SH-SY5Y (cell line): Measurements from ENCODE around the gene WRNIP1.

Source experiments
- GATA2 ChIP-seq: IDR thresholded peaks from 2 replicates; pipeline ENCODE4 v1.6.1; 2011; ENCODE audit warnings: mild to moderate bottlenecking, low read depth, low read length
- GATA3 ChIP-seq: IDR thresholded peaks from 2 replicates; pipeline ENCODE4 v1.6.1; 2011; ENCODE audit warnings: low read depth, mild to moderate bottlenecking, low read length, moderate library complexity

The WRNIP1 gene

DNA sequence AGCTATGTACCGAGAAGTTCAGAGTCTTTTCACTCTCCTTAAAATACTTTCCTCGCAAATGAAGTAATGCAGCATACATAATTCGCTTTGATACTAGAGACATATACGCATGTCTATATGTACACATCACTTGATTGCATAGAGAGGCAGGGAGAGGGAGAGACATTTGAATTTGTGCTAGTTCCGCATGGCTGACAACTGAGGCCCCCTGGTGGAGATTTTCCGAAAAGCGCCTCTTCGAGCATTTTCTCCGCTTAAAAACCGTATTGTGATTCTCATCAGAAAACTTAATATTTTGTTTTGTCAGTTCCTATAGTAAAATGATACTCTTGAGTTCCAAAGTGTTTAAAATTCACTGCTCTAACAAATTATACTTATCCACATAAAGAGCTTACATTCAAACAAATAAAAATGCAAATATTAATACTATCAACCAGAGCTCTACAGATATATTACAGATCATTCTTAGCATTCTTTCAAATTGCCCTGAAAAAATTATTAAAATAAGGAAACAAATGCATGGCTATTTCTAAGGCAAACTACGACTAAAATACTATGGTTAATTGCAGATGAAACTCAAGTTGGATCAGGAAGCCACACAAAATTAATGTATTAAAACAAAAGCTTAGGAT, 15.1 kb upstream of the WRNIP1 start:
- TF ChIP-seq GATA2 (no peak), GATA3 (no peak)

DNA sequence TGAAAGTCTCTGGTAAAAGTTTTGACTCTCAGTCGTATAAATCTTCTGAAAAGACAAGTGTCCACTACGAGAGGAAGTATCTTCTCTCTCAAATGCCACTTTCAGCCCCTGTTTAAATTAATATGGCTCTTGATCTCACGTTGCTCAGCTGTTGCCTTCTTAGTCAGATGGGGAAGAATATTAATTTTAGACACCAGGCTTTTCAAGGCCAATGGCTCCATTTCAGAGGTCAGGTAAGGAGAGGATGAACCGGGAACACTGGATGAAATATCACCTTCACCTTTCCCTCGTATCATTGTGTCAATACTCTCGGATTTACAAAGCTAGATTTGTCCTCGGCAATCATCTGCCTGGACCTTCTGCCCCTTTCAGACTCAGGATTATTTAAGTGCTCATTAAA, 14.4 kb upstream of the WRNIP1 start, which contains the start of gene MYLK4:
TSS of gene MYLK4 (minus strand) at position 91 of the 400 bp plus-strand sequence. CDS start 1,628 bp downstream, outside the sequence.
- TF ChIP-seq GATA2 (no peak), GATA3 (no peak)

DNA sequence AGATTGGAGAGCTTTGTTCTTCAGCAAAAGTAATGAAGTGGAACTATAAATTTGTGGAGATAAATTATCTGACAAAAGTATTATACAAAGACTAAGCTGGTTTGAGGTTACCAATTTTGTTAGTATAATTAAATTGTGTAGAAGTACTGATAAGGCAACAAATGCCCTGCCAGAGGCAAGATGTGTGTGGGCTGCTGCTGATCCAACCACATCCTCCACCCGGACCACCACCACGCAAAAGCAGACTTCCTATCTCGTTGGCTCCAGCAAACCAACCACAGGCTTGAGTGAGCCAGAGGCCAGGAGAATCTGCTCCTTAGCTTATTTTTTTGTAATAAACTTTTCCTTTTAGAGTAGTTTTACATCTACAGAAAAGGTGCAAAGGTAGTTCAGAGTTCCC, 13.3 kb upstream of the WRNIP1 start:
- TF ChIP-seq GATA3 = no peak
- peak; percentile 51; the same call in 1 of the 2 replicates for TF ChIP-seq GATA2

DNA sequence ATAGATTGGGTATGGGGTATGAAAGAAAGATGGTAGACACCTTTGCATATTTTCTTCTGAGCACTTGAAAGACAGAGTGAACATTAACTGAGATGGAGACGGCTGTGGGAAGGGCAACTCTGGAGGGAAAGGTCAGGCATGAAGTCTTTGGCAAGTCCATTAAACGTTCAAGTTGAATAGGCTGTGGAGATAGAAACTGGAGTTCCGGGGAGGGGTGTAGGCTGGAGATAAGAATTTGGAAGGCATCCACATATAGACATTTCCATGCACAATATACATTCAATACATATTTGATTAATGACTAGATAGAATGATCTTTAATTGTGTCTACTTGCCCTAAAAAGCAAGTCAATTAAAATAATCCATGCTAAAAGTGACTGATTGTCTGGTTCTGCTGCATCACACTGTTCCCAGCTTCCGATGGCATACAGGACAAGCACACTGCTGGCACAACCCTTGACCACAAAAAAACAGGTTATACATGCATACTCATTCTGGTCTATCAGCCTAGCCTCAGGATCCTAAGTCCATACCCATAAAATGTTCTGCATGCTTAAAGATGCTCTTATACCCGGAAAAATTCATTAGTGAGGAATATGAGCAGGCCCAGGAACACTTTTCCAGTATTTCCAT, 12.6 kb upstream of the WRNIP1 start:
- TF ChIP-seq GATA2 (no peak), GATA3 (no peak)

DNA sequence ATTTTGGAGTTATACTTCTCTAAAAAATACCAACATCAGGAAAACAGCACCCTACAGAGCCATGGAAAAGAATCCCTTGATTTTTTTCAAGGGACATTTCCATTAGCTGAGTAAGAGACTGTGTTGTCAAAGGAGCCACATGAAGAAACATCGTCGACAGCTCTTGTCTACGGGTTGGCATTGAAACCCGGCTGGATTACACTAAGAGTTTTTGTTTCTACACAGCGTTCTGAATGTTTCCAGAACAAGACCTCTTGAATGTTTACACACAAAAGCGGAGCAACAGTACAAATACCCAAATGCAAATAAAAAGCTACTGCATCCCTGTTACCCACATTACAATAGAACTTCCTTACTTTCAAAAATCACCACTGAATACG, 12.1 kb upstream of the WRNIP1 start:
- no peak for TF ChIP-seq GATA2
- no peak for TF ChIP-seq GATA3

DNA sequence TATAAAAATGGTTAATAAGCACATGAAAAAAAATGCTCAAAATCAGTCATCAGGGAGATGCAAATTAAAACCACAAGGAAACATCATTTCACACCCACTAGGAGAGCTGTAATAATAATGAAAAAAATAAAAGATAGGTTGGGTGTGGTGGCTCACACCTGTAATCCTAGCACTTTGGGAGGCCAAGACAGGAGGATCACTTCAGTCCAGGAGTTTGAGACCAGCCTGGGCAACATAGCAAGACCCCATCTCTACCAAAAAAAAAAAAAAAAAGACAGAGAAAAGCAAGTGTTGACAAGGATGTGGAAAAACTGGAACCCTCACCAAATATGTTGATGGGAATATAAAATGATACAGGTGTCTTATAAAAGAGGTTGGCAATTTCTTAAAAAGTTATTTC, 11.4 kb upstream of the WRNIP1 start:
- TF ChIP-seq GATA3 (no peak), GATA2 (no peak)

DNA sequence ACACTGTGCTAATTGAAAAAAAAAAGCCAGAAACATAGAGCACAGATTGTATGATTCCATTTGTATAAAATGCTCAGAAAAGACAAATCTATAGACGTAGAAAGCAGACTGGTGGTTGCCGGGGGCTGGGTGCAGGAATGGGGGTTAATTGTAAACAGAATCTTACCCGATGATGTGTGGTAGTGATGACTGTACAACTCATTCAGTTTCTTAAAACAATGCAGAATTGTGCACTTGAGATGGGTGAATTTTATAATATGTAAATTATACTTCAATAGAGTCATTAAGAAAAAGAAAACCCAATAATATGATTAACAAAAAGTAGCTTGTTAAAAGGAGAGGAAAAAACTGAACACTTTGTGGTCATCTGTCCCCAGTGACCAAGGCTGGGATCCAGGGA, 10.8 kb upstream of the WRNIP1 start:
- TF ChIP-seq GATA2 (no peak), GATA3 (no peak)

DNA sequence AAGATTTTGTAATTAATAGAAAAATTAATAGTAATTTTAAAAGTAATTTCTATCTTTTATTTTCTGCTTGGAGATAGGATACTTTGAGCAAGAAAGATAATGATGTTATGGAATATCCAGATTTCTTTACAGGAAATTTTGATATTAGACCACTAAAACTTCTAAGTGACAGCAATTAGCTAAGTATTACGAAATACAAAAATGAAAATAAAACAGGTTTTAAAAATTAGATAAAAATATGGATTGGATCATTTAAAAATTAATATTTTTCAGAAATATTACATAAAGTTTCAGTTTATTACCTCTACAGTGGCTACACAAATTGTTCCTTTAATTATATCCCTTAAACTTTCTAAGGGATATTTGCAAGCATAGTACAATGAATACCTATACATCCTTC, 10.3 kb upstream of the WRNIP1 start:
- TF ChIP-seq GATA3 (no peak), GATA2 (no peak)

DNA sequence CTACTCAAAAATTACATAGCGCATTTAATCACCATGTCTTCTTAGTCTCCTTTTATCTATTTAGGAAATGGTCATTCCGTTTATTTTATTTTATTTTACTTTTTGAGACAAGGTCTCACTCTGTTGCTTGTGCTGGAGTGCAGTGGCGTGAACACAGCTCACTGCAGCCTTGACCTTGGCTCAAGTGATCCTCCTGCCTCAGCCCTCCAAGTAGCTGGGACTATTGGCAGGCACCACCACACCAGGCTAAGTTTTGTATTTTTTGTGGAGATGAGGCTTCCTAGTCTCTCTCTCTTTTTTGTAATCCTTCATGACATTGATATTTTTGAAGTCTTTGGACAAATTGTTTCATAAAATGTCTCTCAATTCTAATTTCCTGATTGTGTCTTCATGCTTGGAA, 9.7 kb upstream of the WRNIP1 start:
- TF ChIP-seq GATA2 (no peak), GATA3 (no peak)

DNA sequence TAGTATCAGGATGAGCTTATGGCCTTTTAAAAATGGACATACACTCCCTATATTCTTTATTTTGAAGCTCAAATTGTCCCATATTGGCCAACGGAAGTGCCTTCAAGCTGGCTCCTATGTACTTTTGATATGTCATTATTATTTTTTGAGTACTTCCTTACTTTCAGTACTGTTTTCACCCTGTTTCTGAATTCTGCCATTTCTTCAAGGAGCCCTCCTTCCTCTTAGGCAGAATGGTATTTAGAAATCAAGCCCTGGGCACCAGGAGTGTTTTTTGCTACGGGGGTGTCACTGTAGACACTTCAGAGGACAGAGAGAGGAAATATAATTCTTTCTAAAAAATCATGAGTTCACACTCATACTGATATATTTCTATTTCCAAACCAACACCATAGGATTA, 9.0 kb upstream of the WRNIP1 start:
- TF ChIP-seq GATA2 = no peak
- TF ChIP-seq GATA3 = no peak

DNA sequence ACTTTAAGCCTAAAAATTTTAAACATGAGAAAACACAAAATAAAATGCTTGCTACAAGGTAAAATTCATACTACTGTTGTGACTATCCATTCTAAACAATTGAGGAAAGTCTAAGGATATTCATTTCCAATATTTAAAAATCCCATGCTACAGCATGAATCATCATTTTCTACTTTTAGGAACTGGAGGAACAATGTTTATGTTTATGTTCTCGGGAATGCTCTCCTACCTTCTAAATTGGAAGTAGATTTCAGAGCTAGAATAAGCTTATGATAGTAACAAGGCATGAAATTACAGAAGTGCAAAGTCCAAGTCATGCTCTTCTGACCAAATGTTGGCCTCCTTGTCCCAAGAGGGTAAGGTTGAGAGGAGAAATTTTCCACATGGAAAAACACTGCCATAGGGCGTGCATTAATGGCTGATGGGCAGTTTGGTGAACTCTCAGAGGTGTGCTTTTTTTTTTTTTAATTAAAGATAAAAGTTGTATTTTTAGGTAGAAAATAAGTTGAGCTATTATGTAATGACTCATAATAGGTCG, 8.4 kb upstream of the WRNIP1 start:
- no peak for TF ChIP-seq GATA3
- no peak for TF ChIP-seq GATA2

DNA sequence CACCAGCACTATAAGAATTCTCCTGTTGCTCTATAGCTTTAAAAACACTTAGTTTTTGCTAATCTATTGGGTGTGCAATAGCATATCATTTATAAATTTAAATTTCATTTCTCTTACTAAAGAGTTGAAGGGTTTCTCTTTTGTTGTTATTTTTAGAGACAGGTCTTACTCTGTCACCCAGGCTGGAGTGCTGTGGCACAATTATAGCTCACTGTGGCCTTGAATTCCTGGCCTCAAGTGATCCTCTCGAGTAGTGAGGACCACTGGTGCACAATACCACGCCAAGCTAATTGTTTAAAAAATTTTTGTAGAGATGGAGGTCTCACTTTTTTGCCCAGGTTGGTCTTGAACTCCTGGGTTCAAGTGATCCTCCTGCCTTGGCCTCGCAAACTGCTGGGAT, 6.2 kb upstream of the WRNIP1 start:
- TF ChIP-seq GATA2 = no peak
- TF ChIP-seq GATA3 = no peak

DNA sequence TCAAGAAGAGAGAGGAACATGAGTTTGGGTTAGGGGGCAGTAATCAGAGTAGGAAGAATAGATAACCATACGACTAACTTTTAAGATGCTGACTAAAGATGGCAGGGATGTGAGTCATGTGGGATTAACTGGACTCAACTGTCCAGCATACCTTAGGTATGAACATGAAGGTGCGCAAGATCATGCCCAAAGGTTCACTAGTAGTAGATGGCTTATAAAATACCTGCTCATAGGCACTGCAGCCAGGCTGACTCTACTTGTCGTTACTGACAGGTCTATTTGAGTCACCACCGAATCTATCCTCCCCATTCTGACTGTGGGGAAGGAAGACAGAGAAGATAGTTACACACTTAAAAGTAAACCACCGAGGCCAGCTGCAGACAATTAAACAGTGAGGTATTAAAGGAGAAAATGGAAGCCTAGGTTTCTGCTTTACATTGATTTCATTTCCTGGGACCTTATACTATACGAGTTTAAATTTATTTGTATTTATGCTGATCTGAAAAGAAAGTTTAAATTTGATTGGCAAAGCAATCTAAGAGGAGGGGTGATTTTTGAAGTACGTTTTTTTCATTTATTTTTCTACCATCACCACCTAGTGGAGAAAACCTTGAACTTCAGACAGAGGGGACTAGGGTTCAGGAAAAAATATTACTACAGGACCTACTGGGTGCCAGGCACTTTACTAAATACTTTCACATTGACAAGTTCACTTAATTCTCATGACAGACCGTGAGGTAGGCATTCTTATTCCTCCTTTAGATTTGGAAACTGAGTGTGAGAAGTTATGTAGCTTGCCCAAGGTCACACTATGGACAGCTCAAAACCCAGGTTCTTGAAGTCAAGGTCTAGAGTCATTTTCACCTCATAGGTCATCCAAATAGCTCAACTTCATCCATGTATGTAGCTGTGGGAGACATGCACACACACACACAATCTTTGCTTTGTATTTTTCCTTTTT, 4.0 kb upstream of the WRNIP1 start:
- TF ChIP-seq GATA2 (no peak), GATA3 (no peak)

DNA sequence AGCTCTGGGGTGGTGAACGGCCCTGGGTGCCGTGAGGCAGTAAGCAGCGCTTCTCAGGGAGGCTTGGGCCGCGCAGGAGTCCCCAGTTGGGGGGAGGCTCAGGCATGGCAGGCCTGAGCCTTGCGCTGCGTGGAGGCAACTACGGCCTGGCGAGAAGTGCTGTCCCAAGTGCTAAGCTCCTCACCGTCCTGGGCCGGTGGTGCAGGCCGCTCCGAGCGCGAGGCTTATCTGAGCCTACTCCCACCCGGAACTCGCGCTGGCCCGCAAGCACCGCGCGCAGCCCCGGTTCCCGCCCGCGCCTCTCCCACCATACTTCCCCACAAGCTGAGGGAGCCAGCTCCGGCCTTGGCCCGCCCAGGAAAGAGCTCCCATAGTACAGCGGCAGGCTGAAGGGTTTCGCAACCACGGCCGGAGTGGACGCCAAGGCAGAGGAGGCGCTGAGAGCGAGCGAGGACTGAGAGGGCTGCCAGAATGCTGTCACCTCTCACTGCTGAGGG, 1.8 kb upstream of the WRNIP1 start:
- TF ChIP-seq GATA2 (no peak), GATA3 (no peak)
